Uterus (tissue), 4 donors: ENCODE data around the gene POLR2E. TPM values are rescaled to one million over a fixed set of nuclear protein-coding genes. Genes with fewer than 3 reads are reported as not detected.

ENCODE experiments used
- DNase-seq, 2 donors: peaks; one replicate each; pipeline ENCODE4 v3.0.0-alpha.2; 2019 to 2020
- H3K27ac ChIP-seq, 2 donors: fragments of 200-600 bp; sonication (generic); 1 replicate in 1 of 2; 2 replicates in 1 of 2; pipeline ENCODE4 v1.5.1; 2016 to 2018
- H3K27me3 ChIP-seq, 2 donors: fragments of 200-600 bp; sonication (generic); one replicate each; pipeline ENCODE4 v1.5.1; 2018 to 2019; ENCODE audit warnings: control low read depth in 1 of 2
- H3K36me3 ChIP-seq, 2 donors: fragments of 200-600 bp; sonication (generic); one replicate each; pipeline ENCODE4 v1.5.1; 2019; ENCODE audit warnings: control low read depth in 1 of 2
- H3K4me1 ChIP-seq, 2 donors: fragments of 200-600 bp; sonication (generic); one replicate each; pipeline ENCODE4 v1.5.1; 2018 to 2019; ENCODE audit warnings: control low read depth in 1 of 2
- H3K4me3 ChIP-seq, 2 donors: fragments of 200-600 bp; sonication (generic); 1 replicate in 1 of 2; 2 replicates in 1 of 2; pipeline ENCODE4 v1.5.1; 2018 to 2019; ENCODE audit warnings: mild to moderate bottlenecking in 1 of 2
- H3K9me3 ChIP-seq, 2 donors: fragments of 200-600 bp; sonication (generic); one replicate each; pipeline ENCODE4 v1.5.1; 2019; ENCODE audit warnings: control low read depth in 1 of 2
- POLR2A ChIP-seq, 2 donors: fragments of 450-650 bp; IDR thresholded peaks; one replicate each; pipeline ENCODE4 v1.6.1; 2016; ENCODE audit warnings: antibody characterized with exemption in 2 of 2, mild to moderate bottlenecking in 1 of 2, moderate library complexity in 1 of 2
- intact Hi-C: fragments of 100-400 bp; cut with DNase I; formaldehyde crosslinking; loops from one replicate; pipeline ENCODE4 v1.15.1; 2023; ENCODE audit warnings: low total_unique reads
- total RNA-seq, 4 donors: library from RNA; depleted of rRNA in 3 of 4; stranded (reverse); fragments of >200 nt in 3 of 4; gene quantifications; one replicate each; pipeline versions ENCODE4 v1.1.0 to v1.2.4, GENCODE V29; 2014 to 2023
- TF ChIP-seq, protein P1 (sequence below), 4 experiments: fragments of 200-600 bp in 2 of 4; fragments of 450-650 bp in 2 of 4; sonication (generic) in 2 of 4; IDR thresholded peaks; one replicate each; pipeline ENCODE4 v1.5.1; 2016 to 2019; ENCODE audit warnings: antibody characterized with exemption in 4 of 4, mild to moderate bottlenecking in 2 of 4, moderate library complexity in 1 of 4
- donor health status: DM: yes; HTN: yes; CAD: no.

The POLR2E gene
- total RNA-seq, 4 donors from 2014 or later, result 13.6 to 112 (median 59.8) TPM

DNA sequence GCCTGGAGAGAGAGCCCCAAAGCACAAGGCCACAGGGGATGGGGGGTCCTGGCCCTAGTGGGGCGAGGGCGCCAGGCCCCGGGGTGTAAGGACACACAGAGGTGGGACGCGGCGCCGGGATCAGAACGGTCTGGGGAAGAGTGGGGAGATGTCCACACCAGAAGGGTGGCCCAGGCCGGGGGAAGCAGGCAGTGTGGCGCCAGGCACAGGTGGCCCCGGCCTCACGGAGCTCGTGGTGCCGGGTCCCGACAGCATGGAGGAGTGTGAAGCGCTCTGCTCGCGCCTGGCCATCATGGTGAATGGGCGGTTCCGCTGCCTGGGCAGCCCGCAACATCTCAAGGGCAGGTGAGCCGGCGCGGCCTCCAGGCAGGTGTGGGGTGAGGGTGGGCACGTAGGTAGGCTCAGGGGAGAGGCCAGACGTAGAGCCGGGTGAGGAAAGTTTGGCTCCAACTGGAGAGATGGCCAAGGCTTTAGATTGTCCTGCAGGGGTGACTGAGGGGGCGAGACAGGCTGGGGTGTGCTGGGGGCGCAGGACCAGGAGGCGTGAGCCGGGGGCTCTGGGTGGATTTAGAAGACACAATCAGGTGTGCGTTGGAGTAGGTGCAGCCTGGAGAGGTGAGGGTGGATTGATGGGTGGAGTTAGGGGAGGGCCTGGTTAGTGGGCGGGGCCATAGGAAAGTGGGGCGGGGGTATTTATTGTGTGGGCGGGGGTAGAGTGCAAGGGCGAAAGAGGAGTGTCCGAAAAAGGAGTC lies 31.1 kb downstream of the POLR2E start:
- intact Hi-C loops, result no loop called here

DNA sequence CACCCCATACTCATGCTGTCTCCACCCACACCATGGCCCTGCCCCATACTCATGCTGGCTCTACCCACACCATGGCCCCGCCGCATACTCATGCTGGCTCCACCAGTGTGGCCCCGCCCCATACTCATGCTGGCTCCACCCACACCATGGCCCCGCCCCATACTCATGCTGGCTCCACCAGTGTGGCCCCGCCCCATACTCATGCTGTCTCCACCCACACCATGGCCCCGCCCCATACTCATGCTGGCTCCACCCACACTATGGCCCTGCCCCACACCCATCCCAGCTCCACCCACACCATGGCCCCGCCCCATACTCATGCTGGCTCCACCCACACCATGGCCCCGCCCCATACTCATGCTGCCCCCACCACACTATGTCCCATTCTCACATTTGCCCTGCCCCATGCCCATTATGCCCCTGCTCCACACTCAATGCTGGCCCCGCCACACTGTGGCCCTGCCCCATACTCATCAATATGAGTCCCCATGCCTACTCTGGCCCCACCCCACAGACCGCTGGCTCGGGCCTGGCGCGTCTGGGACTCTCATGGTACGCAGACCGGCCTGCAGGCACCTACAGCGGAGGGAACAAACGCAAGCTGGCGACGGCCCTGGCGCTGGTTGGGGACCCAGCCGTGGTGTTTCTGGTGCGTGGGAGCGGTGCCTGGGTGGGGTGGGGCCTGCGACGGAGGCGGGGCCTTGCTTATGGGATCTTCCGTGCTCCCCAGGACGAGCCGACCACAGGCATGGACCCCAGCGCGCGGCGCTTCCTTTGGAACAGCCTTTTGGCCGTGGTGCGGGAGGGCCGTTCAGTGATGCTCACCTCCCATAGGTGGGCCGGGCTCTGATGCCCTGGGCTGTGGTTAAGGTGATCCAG lies 31.9 kb downstream of the POLR2E start:
- TF ChIP-seq, protein P1, sequence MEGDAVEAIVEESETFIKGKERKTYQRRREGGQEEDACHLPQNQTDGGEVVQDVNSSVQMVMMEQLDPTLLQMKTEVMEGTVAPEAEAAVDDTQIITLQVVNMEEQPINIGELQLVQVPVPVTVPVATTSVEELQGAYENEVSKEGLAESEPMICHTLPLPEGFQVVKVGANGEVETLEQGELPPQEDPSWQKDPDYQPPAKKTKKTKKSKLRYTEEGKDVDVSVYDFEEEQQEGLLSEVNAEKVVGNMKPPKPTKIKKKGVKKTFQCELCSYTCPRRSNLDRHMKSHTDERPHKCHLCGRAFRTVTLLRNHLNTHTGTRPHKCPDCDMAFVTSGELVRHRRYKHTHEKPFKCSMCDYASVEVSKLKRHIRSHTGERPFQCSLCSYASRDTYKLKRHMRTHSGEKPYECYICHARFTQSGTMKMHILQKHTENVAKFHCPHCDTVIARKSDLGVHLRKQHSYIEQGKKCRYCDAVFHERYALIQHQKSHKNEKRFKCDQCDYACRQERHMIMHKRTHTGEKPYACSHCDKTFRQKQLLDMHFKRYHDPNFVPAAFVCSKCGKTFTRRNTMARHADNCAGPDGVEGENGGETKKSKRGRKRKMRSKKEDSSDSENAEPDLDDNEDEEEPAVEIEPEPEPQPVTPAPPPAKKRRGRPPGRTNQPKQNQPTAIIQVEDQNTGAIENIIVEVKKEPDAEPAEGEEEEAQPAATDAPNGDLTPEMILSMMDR (IDR thresholded peaks at IDR 0.05), result no peak
- no peak for TF ChIP-seq POLR2A (IDR thresholded peaks at IDR 0.05)
- H3K4me1 ChIP-seq, result peaks cover 0 to 15% of the 10 kb centered on the region in 2 donors
- DNase-seq, result no peak
- H3K4me3 ChIP-seq, result no peak overlapping the region
- no peaks in the 10 kb centered on the region for H3K36me3 ChIP-seq
- peaks cover 13 to 22% of the 10 kb centered on the region in 2 donors for H3K27me3 ChIP-seq
- intact Hi-C loops, result no loop called here
- peaks cover 0 to 17% of the 10 kb centered on the region in 2 donors for H3K9me3 ChIP-seq
- H3K27ac ChIP-seq, result no peak overlapping the region

More for the DNA sequence above, 31.1 kb downstream of the POLR2E start:
- H3K27me3 ChIP-seq, result peaks cover 13 to 30% of the 10 kb centered on the region in 2 donors
- TF ChIP-seq POLR2A (IDR thresholded peaks at IDR 0.05), result no peak
- TF ChIP-seq, protein P1 (IDR thresholded peaks at IDR 0.05), result no peak
- no peak overlapping the region for H3K27ac ChIP-seq
- H3K36me3 ChIP-seq, result no peaks in the 10 kb centered on the region
- H3K9me3 ChIP-seq, result peaks cover 0 to 8% of the 10 kb centered on the region in 2 donors
- H3K4me1 ChIP-seq, result peaks cover 0 to 15% of the 10 kb centered on the region in 2 donors
- no peak for DNase-seq
- no peak overlapping the region for H3K4me3 ChIP-seq

DNA sequence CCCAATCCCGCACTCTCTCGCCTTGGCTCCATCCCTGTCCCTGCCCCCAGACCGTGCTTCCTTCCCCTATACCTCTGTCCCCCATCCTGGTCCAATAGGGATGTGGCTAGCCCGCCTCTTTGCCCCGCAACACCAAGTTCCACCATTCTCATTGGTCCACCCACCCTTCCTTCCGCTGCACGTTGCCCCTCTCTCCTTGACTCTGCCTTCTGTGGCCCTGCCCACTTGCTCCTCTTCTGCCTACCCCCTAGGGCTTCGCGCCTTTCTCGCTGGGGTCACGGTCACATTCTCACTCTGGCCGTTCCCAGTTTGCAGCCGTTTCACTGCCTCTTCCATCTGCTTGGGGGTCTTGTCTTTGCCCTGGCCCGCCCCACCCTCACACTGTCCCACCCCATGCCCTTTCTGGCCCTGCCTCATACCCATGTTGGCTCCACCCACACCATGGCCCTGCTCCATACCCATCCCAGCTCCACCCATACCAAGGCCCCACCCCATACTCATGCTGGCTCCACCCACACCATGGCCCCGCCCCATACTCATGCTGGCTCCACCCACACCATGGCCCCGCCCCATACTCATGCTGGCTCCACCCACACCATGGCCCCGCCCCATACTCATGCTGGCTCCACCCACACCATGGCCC lies 32.7 kb downstream of the POLR2E start:
- no peaks in the 10 kb centered on the region for H3K36me3 ChIP-seq
- H3K4me1 ChIP-seq, result peaks cover 0 to 15% of the 10 kb centered on the region in 2 donors
- TF ChIP-seq, protein P1 (IDR thresholded peaks at IDR 0.05), result no peak
- TF ChIP-seq POLR2A (IDR thresholded peaks at IDR 0.05), result no peak
- no peak overlapping the region for H3K27ac ChIP-seq
- peaks cover 11 to 15% of the 10 kb centered on the region in 2 donors for H3K27me3 ChIP-seq
- no peak for DNase-seq
- H3K9me3 ChIP-seq, result peaks cover 0 to 24% of the 10 kb centered on the region in 2 donors
- intact Hi-C loops, result no loop called here
- H3K4me3 ChIP-seq, result no peak overlapping the region

DNA sequence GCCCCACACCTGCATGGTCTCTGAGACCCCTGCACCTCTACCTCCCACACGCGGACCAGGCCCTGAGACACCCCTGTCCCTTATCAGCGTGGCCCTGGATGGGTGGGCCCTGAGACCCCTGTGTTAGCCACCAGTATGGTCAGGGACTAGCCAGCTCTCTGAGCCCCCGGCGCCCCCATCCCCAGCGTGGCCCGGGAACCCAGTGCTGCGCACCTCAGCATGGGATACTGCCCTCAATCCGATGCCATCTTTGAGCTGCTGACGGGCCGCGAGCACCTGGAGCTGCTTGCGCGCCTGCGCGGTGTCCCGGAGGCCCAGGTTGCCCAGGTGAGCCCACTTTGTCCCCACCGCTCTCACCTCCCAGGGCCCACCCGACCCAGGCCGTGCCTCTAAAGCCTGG lies 33.2 kb downstream of the POLR2E start:
- Histone ChIP-seq H3K36me3 (no peaks in the 10 kb centered on the region), H3K4me3 (no peak overlapping the region), H3K27me3 (peaks cover 6 to 13% of the 10 kb centered on the region in 2 donors), H3K27ac (no peak overlapping the region), H3K9me3 (peaks cover 0 to 29% of the 10 kb centered on the region in 2 donors), H3K4me1 (peaks cover 0 to 11% of the 10 kb centered on the region in 2 donors)
- TF ChIP-seq, protein P1 (IDR thresholded peaks at IDR 0.05), result no peak
- TF ChIP-seq POLR2A (IDR thresholded peaks at IDR 0.05), result no peak
- DNase-seq, result no peak
- intact Hi-C loops, result no loop called here
